ENCODE measurements around the gene KIN. TPM values are rescaled to one million over a fixed set of nuclear protein-coding genes. Genes with fewer than 3 reads are reported as not detected.

The KIN gene
- total RNA-seq, 1 donor from 2014 or later, result 12.9 TPM

GRCh38 chr10:7773845-7774801 is 13.7 kb downstream of the KIN start:
- Mint-ChIP-seq H3K9me3 (ENCODE audit: unreplicated experiment) (no peaks in the 10 kb centered on the region), H3K4me1 (ENCODE audit: low read depth, unreplicated experiment) (peaks cover 5% of the 10 kb centered on the region), H3K27ac (ENCODE audit: unreplicated experiment) (no peak overlapping the region), H3K36me3 (ENCODE audit: unreplicated experiment) (peaks cover 4% of the 10 kb centered on the region), H3K27me3 (ENCODE audit: unreplicated experiment) (no peaks in the 10 kb centered on the region), H3K4me3 (ENCODE audit: unreplicated experiment) (no peak overlapping the region)
- no peak for TF ChIP-seq CTCF (IDR thresholded peaks at IDR 0.05; ENCODE audit: partially characterized antibody, unreplicated experiment)
- DNase-seq, result no peak

- TF ChIP-seq CTCF (IDR thresholded peaks at IDR 0.05; ENCODE audit: partially characterized antibody, unreplicated experiment), result no peak
- Mint-ChIP-seq H3K36me3 (ENCODE audit: unreplicated experiment) (no peaks in the 10 kb centered on the region), H3K27me3 (ENCODE audit: unreplicated experiment) (peaks cover 2% of the 10 kb centered on the region), H3K4me1 (ENCODE audit: low read depth, unreplicated experiment) (peaks cover 5% of the 10 kb centered on the region), H3K9me3 (ENCODE audit: unreplicated experiment) (no peaks in the 10 kb centered on the region), H3K27ac (ENCODE audit: unreplicated experiment) (no peak overlapping the region), H3K4me3 (ENCODE audit: unreplicated experiment) (no peak overlapping the region)
- DNase-seq, result no peak
These were observed 19.4 kb downstream of the KIN start for GRCh38 chr10:7768417-7768816.

- peaks cover 5% of the 10 kb centered on the region for H3K4me1 Mint-ChIP-seq (ENCODE audit: low read depth, unreplicated experiment)
- no peaks in the 10 kb centered on the region for H3K9me3 Mint-ChIP-seq (ENCODE audit: unreplicated experiment)
- no peak overlapping the region for H3K27ac Mint-ChIP-seq (ENCODE audit: unreplicated experiment)
- peaks cover 2% of the 10 kb centered on the region for H3K27me3 Mint-ChIP-seq (ENCODE audit: unreplicated experiment)
- no peak overlapping the region for H3K4me3 Mint-ChIP-seq (ENCODE audit: unreplicated experiment)
- no peak for DNase-seq
- TF ChIP-seq CTCF (IDR thresholded peaks at IDR 0.05; ENCODE audit: partially characterized antibody, unreplicated experiment), result no peak
- no peaks in the 10 kb centered on the region for H3K36me3 Mint-ChIP-seq (ENCODE audit: unreplicated experiment)
These were observed 20.6 kb downstream of the KIN start for GRCh38 chr10:7767209-7767608.

- no peak for TF ChIP-seq CTCF (IDR thresholded peaks at IDR 0.05; ENCODE audit: partially characterized antibody, unreplicated experiment)
- Mint-ChIP-seq H3K27me3 (ENCODE audit: unreplicated experiment) (peaks cover 2% of the 10 kb centered on the region), H3K4me3 (ENCODE audit: unreplicated experiment) (no peak overlapping the region), H3K9me3 (ENCODE audit: unreplicated experiment) (no peaks in the 10 kb centered on the region), H3K36me3 (ENCODE audit: unreplicated experiment) (no peaks in the 10 kb centered on the region), H3K27ac (ENCODE audit: unreplicated experiment) (no peak overlapping the region), H3K4me1 (ENCODE audit: low read depth, unreplicated experiment) (no peaks in the 10 kb centered on the region)
- DNase-seq, result no peak
These were observed 21.6 kb downstream of the KIN start for GRCh38 chr10:7766241-7766640.

- Mint-ChIP-seq H3K36me3 (ENCODE audit: unreplicated experiment) (no peaks in the 10 kb centered on the region), H3K27ac (ENCODE audit: unreplicated experiment) (no peak overlapping the region), H3K27me3 (ENCODE audit: unreplicated experiment) (peaks cover 2% of the 10 kb centered on the region), H3K9me3 (ENCODE audit: unreplicated experiment) (no peaks in the 10 kb centered on the region), H3K4me3 (ENCODE audit: unreplicated experiment) (no peak overlapping the region), H3K4me1 (ENCODE audit: low read depth, unreplicated experiment) (no peaks in the 10 kb centered on the region)
- no peak for DNase-seq
- no peak for TF ChIP-seq CTCF (IDR thresholded peaks at IDR 0.05; ENCODE audit: partially characterized antibody, unreplicated experiment)
These were observed 23.9 kb downstream of the KIN start for GRCh38 chr10:7763929-7764328.

Measured in glutamatergic neuron (in vitro differentiated cells).